DMS53 (cell line): ENCODE measurements around the gene PTPN14.

Experiments used
- DNase-seq: peaks from one replicate; lab custom pipeline; 2025; lab: John Stamatoyannopoulos, UW

The PTPN14 gene

DNA sequence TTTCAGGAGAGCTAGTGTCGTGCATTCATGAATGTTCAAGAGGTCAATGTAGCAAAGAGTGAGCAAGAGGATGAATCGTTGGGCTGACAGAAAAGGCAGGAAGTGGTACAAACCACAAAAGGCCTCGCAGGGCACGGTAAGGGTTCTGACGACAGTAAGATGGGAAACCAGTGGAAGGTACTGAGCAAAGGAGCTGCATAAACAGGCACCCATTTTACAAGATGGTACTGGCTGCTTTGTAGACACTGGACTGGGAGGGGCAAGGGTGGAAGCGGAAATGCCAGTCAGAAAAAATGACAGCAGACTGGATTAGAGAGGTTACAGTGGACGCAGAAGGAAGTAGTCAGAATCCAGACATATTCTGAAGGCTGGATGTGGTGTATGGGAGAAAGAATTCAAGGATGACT lies 123.5 kb downstream of the PTPN14 start:
- DNase-seq: peak; percentile 94

DNA sequence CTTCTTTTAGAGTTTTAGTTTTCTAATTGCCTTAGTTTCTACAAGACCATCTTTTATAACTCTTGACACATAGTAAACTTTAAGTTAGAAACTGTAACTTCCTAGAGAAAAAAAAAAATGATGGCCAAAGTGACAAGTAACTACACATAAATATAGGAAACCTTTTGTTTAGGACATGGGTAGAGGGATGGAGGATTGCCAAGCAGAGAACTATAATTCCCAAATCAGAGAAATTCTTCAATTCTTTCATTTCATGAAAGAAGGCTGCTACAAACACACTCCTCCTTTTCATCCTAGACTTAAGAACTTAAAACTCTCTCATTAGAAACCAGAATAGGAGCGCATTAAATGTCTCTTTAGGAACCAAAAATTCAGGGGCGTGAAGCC lies 125.0 kb downstream of the PTPN14 start:
- DNase-seq: no peak

GRCh38 chr1:214425716-214426425 lies 125.5 kb downstream of the PTPN14 start:
- no peak for DNase-seq

GRCh38 chr1:214425101-214425500 lies 126.3 kb downstream of the PTPN14 start:
- DNase-seq: no peak

GRCh38 chr1:214423045-214423444 lies 128.4 kb downstream of the PTPN14 start:
- no peak for DNase-seq

- no peak for DNase-seq
Observed at GRCh38 chr1:214422137-214422671, 129.2 kb downstream of the PTPN14 start.

- DNase-seq: no peak
Observed at GRCh38 chr1:214420833-214421232, 130.6 kb downstream of the PTPN14 start.

GRCh38 chr1:214420341-214420740 lies 131.1 kb downstream of the PTPN14 start:
- DNase-seq: no peak

GRCh38 chr1:214419650-214420049 lies 131.8 kb downstream of the PTPN14 start:
- no peak for DNase-seq

GRCh38 chr1:214418391-214418790 lies 133.0 kb downstream of the PTPN14 start:
- DNase-seq: no peak

GRCh38 chr1:214417545-214418210 lies 133.7 kb downstream of the PTPN14 start:
- DNase-seq: no peak

GRCh38 chr1:214416858-214417257 lies 134.5 kb downstream of the PTPN14 start:
- DNase-seq: no peak

GRCh38 chr1:214416417-214416816 lies 135.0 kb downstream of the PTPN14 start:
- DNase-seq: peak; percentile 37

DNA sequence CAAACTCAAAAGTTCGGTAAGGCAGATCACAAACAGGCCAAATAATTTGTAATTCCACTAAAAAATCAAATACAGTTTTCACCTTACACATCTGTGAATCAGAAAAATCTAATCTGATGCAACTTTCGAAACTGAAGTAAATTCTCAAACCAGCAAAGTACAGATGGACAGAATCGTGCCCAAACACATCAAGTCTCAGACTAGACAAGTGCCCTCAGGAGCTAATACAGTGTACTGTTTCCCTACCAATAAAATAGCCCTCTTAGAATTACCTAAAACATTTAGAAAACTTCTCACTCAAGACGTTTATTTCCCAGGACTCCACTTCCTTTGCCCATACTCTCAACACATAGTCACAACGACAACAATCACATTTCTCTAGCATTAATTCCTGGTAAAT lies 136.3 kb downstream of the PTPN14 start:
- DNase-seq: peak; percentile 64

DNA sequence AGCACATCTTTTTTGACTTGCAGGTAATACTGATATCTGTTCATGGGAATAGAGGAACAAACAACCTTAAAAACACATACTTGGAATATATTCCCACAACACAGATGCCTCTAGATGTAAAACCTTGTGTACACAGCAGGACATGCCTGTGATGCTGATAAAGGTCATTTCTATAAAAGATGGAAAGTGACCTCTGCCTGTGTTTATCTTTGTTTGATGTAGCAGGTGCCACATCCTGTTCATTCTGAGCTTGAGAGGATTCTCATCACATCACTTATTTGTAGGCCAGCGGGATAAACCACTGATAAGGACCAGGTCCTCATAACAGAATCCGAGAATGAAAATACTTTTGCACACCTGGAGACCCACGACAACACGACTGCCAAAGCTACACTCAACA lies 136.7 kb downstream of the PTPN14 start:
- peak; percentile 94 for DNase-seq

GRCh38 chr1:214413315-214413714 lies 138.1 kb downstream of the PTPN14 start:
- no peak for DNase-seq

DNA sequence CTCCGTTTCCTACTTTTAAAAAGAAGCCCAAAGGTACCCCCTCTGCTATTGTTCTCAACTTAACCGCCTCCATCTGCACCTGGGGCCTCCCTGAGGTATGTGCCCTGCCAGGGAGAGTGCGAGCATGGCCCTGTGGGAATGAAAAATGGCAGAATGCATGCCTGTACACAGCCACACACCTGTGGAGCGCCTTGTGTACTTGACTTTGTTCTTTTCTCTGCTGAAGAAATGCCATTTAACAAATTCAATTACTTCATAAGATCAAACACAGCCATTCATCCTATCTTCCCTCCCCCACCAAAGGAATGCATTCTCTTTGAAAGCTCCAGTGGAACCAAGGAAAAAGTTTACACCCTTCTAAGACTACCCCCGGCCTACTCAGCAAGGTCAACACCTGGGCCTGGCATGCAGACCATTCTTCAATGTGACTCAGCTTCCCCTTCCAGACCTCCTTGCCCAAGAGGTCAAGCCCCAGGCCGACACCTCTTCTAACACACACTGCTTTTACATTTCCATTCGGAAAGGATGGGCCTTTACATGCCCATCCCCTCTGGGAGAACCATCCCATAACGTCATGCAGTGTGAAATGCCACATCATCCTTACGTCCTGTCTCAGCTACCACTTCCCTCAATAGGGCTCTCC lies 146.7 kb downstream of the PTPN14 start:
- no peak for DNase-seq

DNA sequence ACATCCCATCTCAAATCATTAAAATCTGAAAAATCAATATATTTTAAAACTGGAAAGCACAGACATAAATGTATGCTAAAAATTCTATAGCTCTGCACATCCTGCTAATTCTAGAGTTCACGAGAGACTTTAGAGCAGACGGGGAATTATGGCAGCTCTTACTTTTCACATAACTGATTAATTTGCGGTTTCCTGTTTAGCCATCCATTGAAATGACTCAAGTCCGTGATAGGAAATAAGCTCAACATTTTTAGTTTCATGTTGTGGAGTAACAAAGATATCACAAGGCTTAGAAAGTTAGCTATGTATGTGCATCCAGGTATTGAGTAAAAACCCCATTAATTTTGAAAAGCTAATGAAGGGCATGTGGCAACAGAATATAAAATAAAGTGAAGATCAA lies 147.2 kb downstream of the PTPN14 start:
- DNase-seq: no peak

DNA sequence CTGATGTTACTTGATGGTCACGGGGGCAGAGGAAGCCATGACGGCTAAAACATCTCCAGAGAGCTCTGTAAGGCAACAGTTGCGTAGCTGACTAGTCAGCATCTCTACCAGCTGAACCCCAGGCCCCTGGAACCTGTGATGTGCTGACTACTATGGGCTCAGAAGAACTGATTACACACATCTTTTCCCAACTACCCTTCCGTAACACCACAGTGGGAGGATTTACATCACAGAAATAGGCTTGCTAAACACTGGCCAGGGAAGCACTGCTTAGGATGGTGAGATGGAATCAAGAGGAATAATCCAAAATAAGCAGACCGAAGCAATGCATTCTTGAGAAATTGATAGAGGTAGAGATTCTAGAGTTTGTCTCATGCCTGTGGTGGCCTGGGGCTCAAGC lies 148.0 kb downstream of the PTPN14 start:
- DNase-seq: no peak

DNA sequence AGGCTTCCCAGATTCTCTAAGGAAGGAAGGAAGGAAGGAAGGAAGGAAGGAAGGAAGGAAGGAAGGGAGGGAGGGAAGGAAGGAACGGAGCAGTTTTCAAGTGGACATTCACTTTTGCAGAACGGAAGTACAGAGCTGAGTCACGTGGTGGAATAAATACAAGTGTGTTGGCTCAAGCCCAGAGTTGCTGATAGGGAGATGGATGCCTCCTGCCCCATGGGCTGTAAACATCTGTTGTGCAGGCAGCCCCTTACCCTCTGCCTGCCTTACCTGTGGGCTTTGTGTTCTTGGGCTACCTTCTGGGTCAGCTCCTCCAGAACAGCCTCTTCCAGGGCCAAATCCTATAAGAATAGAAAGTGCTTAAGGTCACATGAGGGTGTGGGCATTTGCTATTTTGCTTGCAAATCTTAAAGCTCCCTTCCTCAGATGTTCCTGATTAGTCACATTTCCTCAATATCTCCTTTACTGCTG lies 148.8 kb downstream of the PTPN14 start:
- DNase-seq: peak; percentile 45

DNA sequence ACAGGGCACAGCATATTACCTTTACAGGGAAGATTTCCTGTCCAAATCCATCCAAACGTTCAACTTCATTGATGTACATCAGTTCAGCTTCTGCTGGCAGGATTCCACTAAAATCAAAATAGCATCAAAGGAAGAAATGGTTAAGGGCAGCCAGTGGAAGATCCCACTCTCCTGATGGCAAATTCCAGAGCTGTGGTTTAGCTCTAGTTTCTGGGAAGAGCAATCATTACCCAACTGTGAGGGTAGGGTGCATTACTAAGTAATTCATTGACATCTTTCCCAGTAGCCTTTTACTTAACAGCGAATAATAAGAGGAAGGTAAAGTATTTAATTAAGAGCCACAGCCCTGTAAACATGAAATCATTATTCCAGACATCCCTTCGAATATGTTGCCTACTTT lies 149.7 kb downstream of the PTPN14 start:
- DNase-seq: no peak

- DNase-seq: no peak
Observed at GRCh38 chr1:214400131-214400530, 151.3 kb downstream of the PTPN14 start.

GRCh38 chr1:214398490-214398889 lies 152.9 kb downstream of the PTPN14 start:
- DNase-seq: no peak
